Prostate gland (tissue), 2 donors: ENCODE data around the gene GRID1.

Experiments used
- CTCF ChIP-seq, 4 experiments: fragments of 200-600 bp in 2 of 4; fragments of 450-650 bp in 2 of 4; sonication (generic) in 2 of 4; IDR thresholded peaks; 1 replicate in 3 of 4; 2 replicates in 1 of 4; pipeline ENCODE4 v1.5.1; 2016 to 2019; ENCODE audit warnings: antibody characterized with exemption in 4 of 4, mild to moderate bottlenecking in 2 of 4, moderate library complexity in 2 of 4
- POLR2A ChIP-seq: fragments of 450-650 bp; IDR thresholded peaks from one replicate; pipeline ENCODE4 v1.6.1; 2016; ENCODE audit warnings: antibody characterized with exemption, mild to moderate bottlenecking
- POLR2AphosphoS5 ChIP-seq: sonication (generic); formaldehyde crosslinking; IDR thresholded peaks from one replicate; pipeline ENCODE4 v1.6.1; 2017; ENCODE audit warnings: antibody characterized with exemption

GRCh38 chr10:85792533-85792858, 574.1 kb downstream of the GRID1 start:
- no peak for TF ChIP-seq CTCF (IDR thresholded peaks at IDR 0.05)
- no peak for TF ChIP-seq POLR2A
- no peak for TF ChIP-seq POLR2AphosphoS5
